NCI-H774 (cell line): Measurements from ENCODE around the gene SPINK4.

Experiments used
- DNase-seq: peaks from one replicate; lab custom pipeline; 2025; lab: John Stamatoyannopoulos, UW

The SPINK4 gene, protein sequence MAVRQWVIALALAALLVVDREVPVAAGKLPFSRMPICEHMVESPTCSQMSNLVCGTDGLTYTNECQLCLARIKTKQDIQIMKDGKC

DNA sequence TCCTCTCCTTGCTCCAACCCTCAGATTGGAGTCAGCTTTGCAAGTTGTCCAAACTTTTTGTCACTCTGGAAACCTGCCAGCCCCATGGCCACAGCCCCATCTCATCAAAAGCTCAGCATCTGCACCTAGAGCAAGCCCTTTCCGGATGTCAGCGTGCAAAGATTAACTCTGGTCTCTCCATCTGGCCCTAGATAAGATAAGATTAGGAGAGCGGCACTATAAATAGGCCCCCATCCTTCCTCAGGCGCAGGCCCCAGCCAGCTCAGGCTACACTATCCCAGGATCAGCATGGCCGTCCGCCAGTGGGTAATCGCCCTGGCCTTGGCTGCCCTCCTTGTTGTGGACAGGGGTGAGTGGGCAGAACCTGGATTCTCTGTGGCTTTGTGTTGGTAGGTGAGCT is at the start of gene SPINK4:
Gene SPINK4, plus strand, starts transcription at position 247 of the 400 bp plus-strand sequence. Its CDS starts 42 bp downstream, at position 289.
- no peak for DNase-seq

DNA sequence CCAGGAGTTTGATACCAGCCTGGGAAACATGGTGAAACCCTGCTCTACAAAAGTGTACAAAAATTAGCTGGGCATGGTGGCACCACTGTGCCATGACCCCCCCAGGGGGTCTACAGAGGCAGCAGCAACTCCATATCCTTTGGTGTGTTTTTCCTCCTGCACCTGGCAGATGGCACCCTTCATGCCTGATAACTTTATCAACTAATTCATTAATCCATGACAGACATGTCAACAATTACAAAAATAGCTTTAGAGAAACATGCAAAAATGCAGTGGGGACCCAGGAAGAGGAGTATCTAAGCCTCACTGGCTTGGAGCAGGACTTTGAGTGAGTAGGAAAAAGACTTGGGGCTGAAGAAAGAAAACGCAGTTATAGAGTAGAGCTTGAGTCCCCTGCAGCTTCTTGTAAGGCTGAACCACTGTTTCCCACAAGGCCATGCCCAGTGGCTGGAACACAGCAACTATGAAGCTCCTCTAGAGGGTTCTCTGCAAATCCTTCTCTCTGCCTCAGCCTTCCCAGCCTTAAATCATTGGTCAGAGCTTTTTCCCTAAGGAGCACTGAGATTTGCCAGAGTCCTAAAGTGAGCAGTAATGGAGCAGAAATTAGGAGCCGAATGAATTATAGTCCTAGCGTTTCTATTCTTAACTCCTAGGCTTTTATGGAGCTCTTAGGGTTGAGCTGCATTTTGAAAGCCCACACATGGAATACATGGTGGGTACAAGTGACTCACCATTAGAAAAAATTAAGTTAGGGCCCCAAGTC is 47.3 kb upstream of the SPINK4 start:
- no peak for DNase-seq

DNA sequence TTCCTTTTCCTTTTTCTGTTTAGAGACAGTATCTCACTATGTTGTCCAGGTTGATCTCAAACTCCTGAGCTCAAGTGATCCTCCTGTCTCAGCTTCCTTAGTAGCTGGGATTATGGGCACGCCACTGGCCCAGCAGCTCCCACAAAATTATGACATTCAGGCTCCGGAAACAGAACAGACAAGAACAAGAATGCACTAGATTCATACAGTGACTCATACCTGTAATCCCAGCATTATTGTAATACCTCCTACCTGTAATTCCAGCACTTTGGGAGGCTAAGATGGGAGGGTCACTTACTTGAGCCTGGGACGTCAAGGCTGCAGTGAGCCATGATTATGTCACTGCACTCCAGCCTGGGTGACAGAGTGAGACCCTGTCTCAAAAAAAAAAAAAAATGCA is 46.1 kb upstream of the SPINK4 start:
- no peak for DNase-seq

DNA sequence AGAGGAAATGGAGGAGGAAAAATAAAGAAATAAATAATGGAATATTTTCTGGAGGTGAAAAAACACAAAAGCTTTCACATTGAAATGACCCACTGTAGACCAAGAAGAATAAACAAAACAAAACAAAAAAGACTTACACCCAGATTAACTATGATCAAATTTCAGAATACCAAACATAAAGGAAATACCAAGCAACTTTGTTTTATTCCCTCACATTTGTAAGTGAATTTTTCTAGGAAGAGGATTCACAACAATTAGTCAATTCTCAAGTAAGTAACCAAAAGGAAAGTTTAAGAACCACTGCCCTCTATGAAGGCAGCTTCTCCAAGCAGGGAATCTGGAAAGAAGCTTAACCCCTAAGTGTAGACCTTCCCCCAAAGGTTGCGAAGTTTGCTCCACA is 43.2 kb upstream of the SPINK4 start:
- no peak for DNase-seq

DNA sequence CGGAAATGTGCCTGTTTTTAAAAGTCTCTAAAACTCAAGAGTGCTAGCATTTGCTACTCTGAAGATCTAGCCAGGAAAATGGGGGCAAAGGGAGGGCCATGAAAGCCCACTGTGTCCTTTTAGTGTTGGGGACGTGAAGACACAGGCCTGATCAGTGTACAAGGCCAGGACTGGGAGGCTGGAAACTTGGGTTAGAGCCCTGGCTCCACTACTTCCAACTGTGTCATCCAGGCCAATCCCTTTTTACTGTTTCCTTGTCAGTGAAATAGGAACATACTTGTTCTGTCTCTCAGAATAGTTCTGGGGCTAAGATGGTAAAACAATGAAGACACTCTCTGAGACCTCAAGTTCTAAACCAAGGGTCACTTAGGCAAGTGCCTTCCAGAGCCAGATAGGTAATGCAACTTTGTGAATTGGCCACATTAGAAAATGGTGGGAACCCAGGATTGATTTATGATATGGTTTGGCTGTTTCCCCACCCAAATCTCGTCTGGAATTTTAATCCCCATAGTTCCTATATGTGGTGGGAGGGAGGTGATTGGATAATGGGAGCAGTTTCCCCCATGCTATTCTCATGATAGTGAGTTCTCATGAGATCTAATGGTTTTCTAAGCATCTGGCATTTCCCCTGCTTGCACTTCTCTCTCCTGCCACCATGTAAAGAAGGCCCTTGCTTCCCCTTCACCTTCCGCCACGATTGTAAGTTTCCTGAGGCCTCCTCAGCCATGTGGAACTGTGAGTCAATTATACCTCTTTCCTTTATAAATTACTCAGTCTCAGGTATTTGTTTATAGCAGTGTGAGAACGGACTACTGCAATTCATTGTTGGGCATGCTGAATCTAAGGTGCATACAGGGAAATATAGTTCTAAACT is 42.5 kb upstream of the SPINK4 start:
- no peak for DNase-seq

DNA sequence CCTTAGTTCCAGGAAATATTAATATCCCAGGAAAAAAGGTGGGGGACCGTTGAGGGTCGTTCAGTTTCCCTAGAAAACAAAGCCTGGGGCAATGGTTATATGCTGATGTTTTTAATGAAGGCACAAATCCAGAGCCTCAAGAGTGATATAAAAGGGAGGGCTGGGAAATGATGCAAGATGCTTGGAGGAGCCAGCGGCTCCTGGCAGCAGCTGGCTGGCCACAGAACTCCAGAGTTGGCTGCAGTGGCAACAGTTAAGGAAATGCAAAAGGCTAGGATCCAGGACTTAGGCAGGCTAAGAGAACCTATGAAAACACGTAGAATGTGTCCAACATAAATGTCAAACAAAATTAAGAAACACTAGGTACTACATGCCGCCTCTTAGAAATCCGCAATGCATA is 41.8 kb upstream of the SPINK4 start:
- no peak for DNase-seq

DNA sequence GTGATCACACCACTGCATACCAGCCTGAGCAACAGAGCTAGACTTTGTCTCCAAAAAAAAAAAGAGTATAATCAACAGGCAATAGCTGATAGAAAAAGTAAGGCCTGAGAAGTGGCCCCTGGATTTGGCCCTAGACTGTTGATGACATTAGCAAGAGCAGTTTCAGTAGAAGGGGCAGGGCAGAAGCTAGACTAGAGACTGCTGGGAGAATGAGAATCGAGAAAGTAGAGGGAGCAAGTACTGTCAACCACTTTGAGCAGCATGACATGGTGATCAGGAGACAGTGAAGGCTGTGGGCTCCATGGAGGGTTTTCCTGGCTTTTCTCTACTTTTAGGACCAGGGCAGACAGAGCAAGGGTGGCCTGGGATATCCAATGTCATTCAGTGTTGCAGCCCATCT is 37.9 kb upstream of the SPINK4 start:
- DNase-seq: no peak

DNA sequence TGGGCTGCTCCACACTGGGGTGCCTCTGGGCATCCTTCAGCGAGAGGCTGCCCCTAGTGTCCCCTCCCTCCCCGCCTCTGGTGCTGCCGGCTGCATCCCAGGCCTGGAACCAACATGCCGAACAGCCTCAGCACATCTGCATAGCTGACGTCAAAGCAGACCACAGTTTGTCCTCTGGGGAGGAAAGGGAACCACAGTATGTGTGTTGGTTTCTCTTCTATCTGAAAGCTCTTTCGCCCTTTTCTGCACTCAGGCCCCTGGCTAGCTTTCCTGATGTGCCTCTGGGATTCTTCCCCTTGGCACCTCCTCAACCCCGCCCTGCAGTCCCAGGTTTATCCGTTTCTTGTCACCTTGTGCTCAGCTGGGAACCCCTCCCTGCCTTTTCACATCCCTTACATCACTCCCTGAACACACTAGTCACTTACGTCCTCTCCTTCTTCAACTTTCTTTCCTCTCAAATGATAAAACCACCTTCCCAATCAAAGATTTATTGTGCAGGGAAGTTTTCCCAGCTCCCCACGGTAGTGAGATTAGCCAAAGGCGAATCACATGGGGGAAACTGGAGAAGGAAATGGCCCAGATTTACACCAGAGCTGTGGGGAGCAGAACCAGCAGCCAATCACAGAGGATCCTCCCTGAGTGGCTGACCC is 37.3 kb upstream of the SPINK4 start:
- DNase-seq: no peak

DNA sequence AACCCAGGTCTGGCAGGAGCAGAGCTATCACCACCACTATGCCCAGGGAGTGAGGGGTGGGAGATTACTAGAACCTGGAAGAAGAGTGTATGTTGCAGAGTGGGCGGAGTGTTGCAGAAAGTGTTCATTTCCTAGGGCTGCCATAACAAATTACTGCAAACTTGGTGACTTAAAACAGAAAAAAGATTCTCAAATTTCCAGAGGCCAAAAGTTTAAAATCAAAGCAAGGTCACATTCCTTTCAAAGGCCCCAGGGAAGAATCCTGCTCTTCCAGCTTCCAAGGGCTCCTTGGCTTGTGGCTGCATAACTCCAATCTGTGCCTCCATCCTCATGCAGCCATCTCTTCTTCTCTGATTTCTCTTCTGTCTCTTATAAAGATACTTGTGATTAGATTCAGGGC is 30.6 kb upstream of the SPINK4 start:
- DNase-seq: no peak

DNA sequence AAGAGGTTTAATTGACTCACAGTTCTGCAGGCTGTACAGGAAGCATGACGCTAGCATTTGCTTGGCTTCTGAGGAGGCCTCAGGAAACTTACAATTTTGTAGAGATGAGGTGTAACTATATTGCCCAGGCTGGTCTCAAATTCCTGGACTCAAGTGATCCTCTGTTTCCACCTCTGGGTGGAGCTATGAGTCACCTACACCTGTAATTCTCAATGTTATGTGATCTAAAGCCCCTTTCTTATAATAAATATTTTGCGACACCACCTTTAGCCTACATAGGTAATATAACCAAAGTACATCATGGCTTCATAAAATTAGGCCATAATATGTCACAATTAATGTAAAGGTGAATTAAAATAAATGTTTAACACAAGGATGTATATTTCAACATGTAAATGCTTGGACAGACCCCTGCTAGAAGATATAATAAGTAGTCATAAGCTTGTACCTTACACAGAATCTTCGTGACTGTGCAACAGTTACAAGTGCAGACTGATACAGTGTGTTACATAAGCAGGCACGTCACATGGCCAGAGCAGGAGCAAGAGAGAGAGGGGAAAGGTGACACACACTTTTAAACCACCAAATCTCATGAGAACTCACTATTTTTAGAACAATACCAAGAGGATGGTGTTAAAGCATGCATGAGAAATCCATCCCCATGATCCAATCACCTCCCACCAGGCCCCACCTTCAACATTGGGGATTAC is 29.8 kb upstream of the SPINK4 start:
- no peak for DNase-seq

DNA sequence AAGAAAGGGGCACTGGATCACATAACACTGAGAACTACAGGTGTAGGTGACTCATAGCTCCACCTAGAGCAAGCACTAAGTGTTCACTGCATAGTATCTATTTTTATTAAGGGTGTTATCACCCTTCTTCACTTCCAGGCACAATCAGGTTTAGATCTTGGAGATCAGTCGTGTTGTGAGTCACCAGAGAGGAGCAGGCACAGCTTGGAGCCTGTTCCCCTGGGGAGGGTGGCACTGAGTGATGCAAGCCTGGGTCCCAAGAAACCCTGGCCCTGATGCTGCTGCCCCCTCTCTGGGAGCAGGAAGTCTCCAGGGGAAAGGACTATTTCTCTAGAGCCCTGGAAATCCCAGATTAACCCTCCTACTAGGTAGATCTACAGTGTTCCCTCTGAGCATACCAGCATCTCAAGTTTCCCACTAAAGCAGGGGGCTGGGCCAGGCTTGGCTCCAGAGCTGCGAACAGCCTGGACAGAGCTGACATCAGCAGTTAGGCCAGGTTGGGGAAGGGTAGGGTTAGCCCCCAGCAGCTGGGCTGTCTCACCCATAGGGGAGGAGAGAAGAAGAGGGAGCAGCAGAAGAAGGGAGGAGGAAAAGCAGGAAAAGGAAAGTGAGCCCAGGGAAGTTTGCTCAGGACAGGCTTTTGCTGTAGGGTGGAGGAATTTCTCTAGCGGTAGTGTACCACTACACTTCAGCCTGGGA is 28.1 kb upstream of the SPINK4 start:
- DNase-seq: no peak

DNA sequence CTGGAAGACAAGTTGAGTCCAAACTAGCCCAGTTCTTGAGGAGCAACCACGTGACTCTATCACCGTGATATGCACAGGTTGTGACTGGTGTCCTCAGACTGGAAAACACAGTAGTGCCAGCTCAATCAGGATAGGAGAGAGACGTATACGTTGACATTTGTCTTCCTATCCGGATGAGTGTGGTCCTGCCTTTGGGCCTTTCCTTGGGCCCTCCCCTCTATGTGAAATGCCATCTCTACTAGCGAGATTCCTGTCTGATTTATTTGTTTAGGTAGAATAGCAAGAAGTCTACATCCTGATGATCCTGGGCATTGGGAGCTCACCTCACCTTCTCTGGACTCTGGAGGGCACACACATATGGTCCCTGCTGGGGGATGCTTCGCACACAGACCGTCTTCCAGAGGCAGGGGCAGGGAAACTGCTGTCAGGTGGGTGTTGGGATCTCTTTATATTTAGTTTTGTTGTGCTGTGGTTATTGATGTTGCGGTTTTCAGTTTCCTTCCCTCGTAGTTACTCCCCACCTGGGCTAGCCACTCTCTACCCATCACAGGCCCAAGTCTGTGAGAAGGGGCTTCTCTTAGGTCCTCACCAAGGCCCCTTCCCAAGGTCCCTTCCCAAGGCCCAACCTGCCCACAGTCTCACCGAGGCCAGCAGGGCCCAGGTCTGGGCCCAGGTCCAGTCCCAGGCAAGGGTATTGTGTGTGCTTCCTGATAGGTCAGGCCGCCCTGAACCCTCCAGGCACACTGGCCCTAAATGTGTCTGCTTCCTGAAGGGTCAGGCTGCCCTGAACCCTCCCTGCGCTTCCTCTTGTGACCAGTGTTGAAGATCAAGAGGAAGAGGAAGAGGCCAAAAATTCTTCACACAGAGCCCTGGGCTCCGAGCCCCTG is 19.0 kb upstream of the SPINK4 start:
- DNase-seq: no peak

DNA sequence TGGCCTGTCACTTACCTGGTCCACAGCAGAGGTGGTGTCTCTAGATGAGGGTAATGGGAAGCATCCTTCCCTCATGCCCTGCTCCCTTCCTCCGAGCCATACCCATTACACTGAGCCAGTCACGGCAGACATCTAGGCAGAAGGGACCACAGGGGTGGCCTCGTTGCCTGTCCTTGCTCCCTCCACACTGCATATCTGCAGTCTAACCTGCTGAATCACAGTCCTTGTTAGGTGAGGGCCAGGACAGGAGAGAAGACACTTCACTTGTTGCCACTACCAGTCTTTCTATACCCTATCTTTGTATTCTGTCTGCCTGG is 18.4 kb upstream of the SPINK4 start:
- DNase-seq: no peak

DNA sequence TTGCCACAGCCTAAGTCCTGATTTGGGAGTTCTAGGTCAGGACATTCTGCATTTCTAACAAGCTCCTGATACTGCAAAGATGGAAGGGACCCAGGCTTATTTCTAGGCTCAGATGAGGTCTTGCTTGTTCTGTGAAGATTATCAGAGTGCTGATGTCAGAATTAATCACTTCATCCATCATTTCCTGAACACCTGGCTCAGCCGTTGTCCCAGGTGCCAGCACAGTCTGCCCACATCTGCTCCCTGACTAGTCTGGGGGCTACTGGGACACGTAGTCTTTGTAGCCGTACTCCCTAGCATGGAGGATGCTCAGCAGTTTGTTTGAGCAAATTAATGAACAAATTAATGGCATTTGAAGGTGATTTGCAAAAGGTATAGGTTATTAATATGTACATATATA is 17.9 kb upstream of the SPINK4 start:
- DNase-seq: no peak

DNA sequence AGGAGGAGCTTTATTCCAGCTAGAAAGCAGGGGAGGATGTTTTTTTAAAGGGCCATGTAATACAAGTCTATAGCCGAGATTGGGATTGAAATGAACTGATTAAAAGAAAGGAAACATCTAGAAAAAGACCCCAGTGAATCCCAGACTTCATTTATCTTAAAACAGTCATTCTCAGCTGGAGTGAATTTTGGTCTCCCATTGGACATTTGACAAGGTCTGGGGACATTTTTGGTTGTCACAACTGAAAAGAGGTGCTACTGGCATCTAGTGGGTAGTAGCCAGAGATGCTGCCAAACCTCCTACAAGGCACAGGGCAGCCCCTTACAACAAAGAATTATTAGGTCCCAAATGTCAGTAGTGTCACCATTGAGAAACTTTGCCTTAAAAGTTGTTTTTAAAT is 16.3 kb upstream of the SPINK4 start:
- no peak for DNase-seq

DNA sequence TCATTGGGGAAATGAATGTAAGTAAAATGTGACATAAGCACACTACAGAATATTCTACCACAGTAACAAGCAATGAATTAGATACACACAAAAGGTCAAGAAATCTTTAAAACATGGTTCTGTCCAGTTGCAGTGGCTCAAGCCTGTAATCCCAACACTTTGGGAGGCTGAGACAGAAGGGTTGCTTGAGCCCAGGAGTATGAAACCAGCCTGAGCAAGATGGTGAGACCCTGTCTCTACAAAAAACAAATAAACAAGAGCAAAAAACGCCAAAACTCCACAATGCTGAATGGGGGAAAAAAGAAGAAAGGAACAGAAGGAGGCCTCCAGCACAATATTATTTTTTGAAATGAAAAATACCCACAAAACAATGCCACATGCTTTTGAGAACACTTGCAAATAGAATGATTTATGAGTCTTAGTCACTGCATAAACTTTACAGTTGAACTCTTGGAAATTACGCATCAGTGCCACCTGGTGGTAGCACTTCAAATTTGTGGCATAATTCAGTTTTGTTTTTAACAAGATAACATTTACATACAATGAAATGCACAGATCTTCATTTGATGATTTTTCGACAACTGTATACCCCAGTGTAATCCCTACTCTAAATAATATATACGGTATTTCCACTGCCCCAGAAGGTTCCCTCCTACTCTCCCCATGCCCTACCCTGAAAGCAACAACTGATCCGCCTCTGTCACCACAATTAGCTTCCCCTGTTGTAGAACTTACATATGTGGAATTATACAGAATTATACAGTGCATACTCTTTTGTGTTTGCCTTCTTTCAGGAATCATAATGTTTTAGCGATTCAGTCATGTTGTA is 14.4 kb upstream of the SPINK4 start:
- DNase-seq: peak; percentile 46

DNA sequence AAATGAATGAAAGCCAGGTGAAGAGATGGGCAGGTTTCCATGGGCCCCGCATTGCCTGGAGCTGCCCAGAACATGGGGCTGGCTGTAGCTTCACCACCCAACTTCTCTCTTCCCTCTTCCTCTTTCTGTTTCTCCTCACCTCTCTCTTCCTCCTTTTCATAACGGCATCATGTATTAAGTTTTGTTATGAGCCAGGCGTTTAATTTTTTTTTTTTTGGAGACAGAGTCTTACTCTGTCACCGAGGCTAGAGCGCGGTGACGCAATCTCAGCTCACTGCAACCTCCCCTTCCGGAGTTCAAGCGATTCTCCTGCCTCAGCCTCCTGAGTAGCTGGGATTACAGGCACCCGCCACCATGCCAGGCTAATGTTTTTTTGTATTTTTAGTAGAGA is 13.0 kb upstream of the SPINK4 start:
- DNase-seq: no peak

DNA sequence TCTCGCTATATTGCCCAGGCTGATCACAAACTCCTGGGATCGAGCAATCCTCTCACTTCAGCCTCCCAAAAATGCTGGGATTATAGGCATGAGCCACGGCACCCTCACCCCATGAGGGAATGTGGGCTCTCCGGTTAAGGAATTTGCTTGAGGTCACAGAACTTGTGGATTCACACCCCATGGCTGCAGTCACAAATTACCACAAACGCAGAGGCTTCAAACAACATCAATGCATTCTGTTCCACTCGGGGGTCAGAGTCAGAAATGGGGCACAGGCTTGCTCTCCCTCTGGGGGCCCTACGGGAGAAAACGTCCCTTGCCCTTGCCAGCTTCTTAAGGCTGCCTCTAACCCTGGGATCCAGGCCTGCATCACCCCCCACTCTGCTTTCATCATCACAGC is 12.2 kb upstream of the SPINK4 start:
- DNase-seq: no peak

DNA sequence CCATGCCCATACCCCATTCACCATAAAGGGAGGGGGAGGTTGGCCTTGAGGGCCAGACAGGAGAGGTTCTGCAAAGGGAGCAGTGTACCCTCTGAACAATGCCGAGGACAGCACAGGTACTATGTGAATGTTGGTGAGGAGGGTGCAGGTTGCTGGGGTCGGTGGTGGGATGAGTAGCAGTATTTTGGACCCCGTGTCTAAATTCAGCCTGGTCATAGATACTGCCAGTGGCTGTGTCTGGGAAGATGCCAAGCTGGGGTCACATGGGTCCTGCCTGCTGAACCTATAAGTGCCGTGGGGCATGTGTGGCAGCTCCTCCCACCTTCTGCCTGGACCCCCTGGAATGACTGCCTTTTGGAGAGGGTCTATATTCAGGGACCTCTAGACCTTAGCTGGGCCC is 11.4 kb upstream of the SPINK4 start:
- no peak for DNase-seq
